H1 (cell line): ENCODE measurements around the gene TPD52L2. TPM values are rescaled to one million over a fixed set of nuclear protein-coding genes. Genes with fewer than 3 reads are reported as not detected.

Experiments
- CTCF ChIA-PET: fragments of 300-600 bp; sonication (Branson Sonifier 250); formaldehyde crosslinking; loops from one replicate; lab custom pipeline; 2021; ENCODE audit not compliant: partially characterized antibody; lab: Charles Lee
- POLR2A ChIA-PET: fragments of 300-600 bp; sonication (Branson Sonifier 250); formaldehyde crosslinking; loops from one replicate; lab custom pipeline; 2021; ENCODE audit warnings: inconsistent platforms; ENCODE audit not compliant: partially characterized antibody; lab: Charles Lee
- DNase-seq, 2 experiments: peaks; one replicate each; pipeline versions ENCODE4 v3.0.0 to v3.0.0-alpha.2; 2010 to 2022; ENCODE audit warnings: low spot score in 2 of 2, low read depth in 1 of 2, mixed read lengths in 1 of 2
- FAIRE-seq: peaks from 2 replicates; lab custom pipeline; 2011; peaks lifted over from hg19 to GRCh38; lab: Jason Lieb, UNC
- H2AFZ ChIP-seq: 2 replicates; pipeline ENCODE4 v1.8.1; 2012; ENCODE audit warnings: low read length, inconsistent platforms
- H2AK5ac ChIP-seq: 2 replicates; pipeline ENCODE4 v1.6.1; 2013; ENCODE audit warnings: low read depth, low read length
- H2BK120ac ChIP-seq: replicated peaks from 2 replicates; pipeline ENCODE3; 2013; ENCODE audit warnings: low read depth, low read length, inconsistent platforms
- H2BK12ac ChIP-seq: 2 replicates; pipeline ENCODE4 v1.6.1; 2013; ENCODE audit warnings: low read depth, low read length
- H2BK15ac ChIP-seq: 2 replicates; pipeline ENCODE4 v1.6.1; 2013; ENCODE audit warnings: low read length
- H2BK20ac ChIP-seq: 2 replicates; pipeline ENCODE4 v1.6.1; 2013; ENCODE audit warnings: low read length
- H2BK5ac ChIP-seq: 2 replicates; pipeline ENCODE4 v1.6.1; 2013; ENCODE audit warnings: low read depth, low read length
- H3K14ac ChIP-seq: 2 replicates; pipeline ENCODE4 v1.6.1; 2013; ENCODE audit warnings: inconsistent platforms; ENCODE audit not compliant: insufficient read length
- H3K18ac ChIP-seq: 2 replicates; pipeline ENCODE4 v1.6.1; 2013; ENCODE audit warnings: low read length; ENCODE audit errors: extremely low read depth
- H3K23ac ChIP-seq: 2 replicates; pipeline ENCODE4 v1.6.1; 2013; ENCODE audit warnings: inconsistent platforms; ENCODE audit not compliant: insufficient read length
- H3K23me2 ChIP-seq: 2 replicates; pipeline ENCODE4 v1.6.1; 2013; ENCODE audit warnings: low read depth, low read length
- H3K27ac ChIP-seq: 2 replicates; pipeline ENCODE4 v1.6.1; 2011; ENCODE audit warnings: low read depth, low read length, inconsistent platforms
- H3K27me3 ChIP-seq, 4 experiments: replicated peaks in 1 of 4; 1 replicate in 1 of 4; 2 replicates in 3 of 4; pipeline versions ENCODE4 v1.6.1 to v1.8.1; 2011 to 2013; ENCODE audit warnings: low read length in 3 of 4, mild to moderate bottlenecking in 3 of 4, inconsistent platforms in 2 of 4, mixed read lengths in 2 of 4, moderate library complexity in 1 of 4; ENCODE audit not compliant: control insufficient read depth in 3 of 4, insufficient read depth in 3 of 4; ENCODE audit errors: extremely low read depth in 1 of 4
- H3K36me3 ChIP-seq, 4 experiments: 2 replicates each; pipeline versions ENCODE4 v1.6.1 to v1.8.1; 2011 to 2013; ENCODE audit warnings: mild to moderate bottlenecking in 4 of 4, low read length in 3 of 4, moderate library complexity in 2 of 4, control low read depth in 1 of 4, inconsistent platforms in 1 of 4; ENCODE audit not compliant: insufficient read depth in 4 of 4, control insufficient read depth in 2 of 4
- H3K4ac ChIP-seq: replicated peaks from 2 replicates; pipeline ENCODE3; 2013; ENCODE audit warnings: low read length, low read depth, mixed read lengths, inconsistent platforms; ENCODE audit not compliant: insufficient read length
- H3K4me1 ChIP-seq, 4 experiments: replicated peaks in 1 of 4; 1 replicate in 1 of 4; 2 replicates in 3 of 4; pipeline versions ENCODE4 v1.6.1 to v1.8.1; 2011 to 2013; ENCODE audit warnings: low read length in 3 of 4, inconsistent platforms in 2 of 4, mixed read lengths in 1 of 4; ENCODE audit not compliant: insufficient read depth in 4 of 4, control insufficient read depth in 3 of 4
- H3K4me2 ChIP-seq, 2 experiments: 2 replicates each; pipeline versions ENCODE4 v1.6.1 to v1.8.1; 2011 to 2013; ENCODE audit warnings: low read depth in 2 of 2, low read length in 2 of 2, control low read depth in 1 of 2, inconsistent platforms in 1 of 2, mild to moderate bottlenecking in 1 of 2; ENCODE audit not compliant: insufficient read depth in 1 of 2
- H3K4me3 ChIP-seq, 4 experiments: fragments of 200-600, 300-600 bp in 1 of 4; sonication (generic), shearing (Covaris generic), sonication (Bioruptor Twin) in 1 of 4; 2 replicates each; pipeline versions ENCODE4 v1.5.1 to v1.8.1; 2011 to 2016; ENCODE audit warnings: low read length in 4 of 4, low read depth in 3 of 4, control low read depth in 2 of 4, inconsistent platforms in 2 of 4, mild to moderate bottlenecking in 2 of 4, mixed read lengths in 1 of 4, moderate library complexity in 1 of 4; ENCODE audit not compliant: insufficient read depth in 2 of 4; ENCODE audit errors: extremely low read depth in 1 of 4
- H3K56ac ChIP-seq: replicated peaks from 2 replicates; pipeline ENCODE3; 2013; ENCODE audit warnings: low read depth, mild to moderate bottlenecking, mixed read lengths, low read length, inconsistent platforms; ENCODE audit not compliant: insufficient read length
- H3K79me1 ChIP-seq: 2 replicates; pipeline ENCODE4 v1.6.1; 2013; ENCODE audit warnings: low read depth, low read length, control low read depth
- H3K79me2 ChIP-seq, 2 experiments: 2 replicates each; pipeline versions ENCODE4 v1.6.1 to v1.8.1; 2012 to 2013; ENCODE audit warnings: low read length in 2 of 2, mild to moderate bottlenecking in 2 of 2, inconsistent platforms in 1 of 2; ENCODE audit not compliant: insufficient read depth in 2 of 2, control insufficient read depth in 1 of 2
- H3K9ac ChIP-seq, 4 experiments: replicated peaks in 1 of 4; 1 replicate in 1 of 4; 2 replicates in 3 of 4; pipeline versions ENCODE4 v1.6.1 to v1.8.1; 2011 to 2013; ENCODE audit warnings: low read depth in 3 of 4, low read length in 3 of 4, control low read depth in 2 of 4, mild to moderate bottlenecking in 2 of 4, moderate library complexity in 2 of 4, inconsistent platforms in 1 of 4; ENCODE audit errors: extremely low read depth in 1 of 4
- H3K9me3 ChIP-seq, 2 experiments: 2 replicates each; pipeline versions ENCODE4 v1.6.1 to v1.8.1; 2012 to 2013; ENCODE audit warnings: mild to moderate bottlenecking in 2 of 2, moderate library complexity in 2 of 2, control low read depth in 1 of 2, inconsistent platforms in 1 of 2, low read depth in 1 of 2, low read length in 1 of 2, mixed read lengths in 1 of 2; ENCODE audit not compliant: insufficient read depth in 2 of 2
- H4K20me1 ChIP-seq, 2 experiments: replicated peaks in 1 of 2; 2 replicates each; pipeline versions ENCODE3 to v1.8.1; 2011 to 2013; ENCODE audit warnings: inconsistent platforms in 2 of 2, low read length in 2 of 2, mild to moderate bottlenecking in 1 of 2; ENCODE audit not compliant: insufficient read depth in 2 of 2, control insufficient read depth in 1 of 2
- H4K5ac ChIP-seq: 2 replicates; pipeline ENCODE4 v1.6.1; 2013; ENCODE audit warnings: low read length, low read depth, mixed read lengths, inconsistent platforms; ENCODE audit not compliant: insufficient read length
- H4K8ac ChIP-seq: 2 replicates; pipeline ENCODE4 v1.8.0; 2013; ENCODE audit warnings: mild to moderate bottlenecking, moderate library complexity, low read length, inconsistent platforms; ENCODE audit not compliant: insufficient read depth; ENCODE audit errors: extremely low read depth
- H4K91ac ChIP-seq: replicated peaks from 2 replicates; pipeline ENCODE3; 2013; ENCODE audit warnings: low read length, mixed read lengths, inconsistent platforms; ENCODE audit not compliant: insufficient read length
- CEBPB ChIP-seq: IDR thresholded peaks from 2 replicates; pipeline ENCODE4 v1.6.1; 2012; ENCODE audit warnings: low read depth, low read length
- CHD2 ChIP-seq: IDR thresholded peaks from 2 replicates; pipeline ENCODE4 v1.6.1; 2012; ENCODE audit warnings: low read length, improper control_type of control experiment
- CTBP2 ChIP-seq: IDR thresholded peaks from 2 replicates; pipeline ENCODE4 v1.7.0; 2011; ENCODE audit warnings: borderline replicate concordance, mild to moderate bottlenecking, moderate library complexity, mixed read lengths, low read length; ENCODE audit not compliant: insufficient read depth, insufficient read length
- JUND ChIP-seq: IDR thresholded peaks from 2 replicates; pipeline ENCODE4 v1.6.1; 2011; ENCODE audit warnings: mild to moderate bottlenecking, improper control_type of control experiment, low read length
- NRF1 ChIP-seq: IDR thresholded peaks from 2 replicates; pipeline ENCODE4 v1.6.1; 2011; ENCODE audit warnings: mild to moderate bottlenecking, low read depth, low read length, improper control_type of control experiment
- PHF8 ChIP-seq: fragments of 200-600 bp; sonication (generic); conservative IDR thresholded peaks from 2 replicates; pipeline ENCODE4 v1.7.1; 2012; ENCODE audit warnings: low read depth, mild to moderate bottlenecking, inconsistent platforms, low read length, moderate library complexity
- POLR2A ChIP-seq, 2 experiments: IDR thresholded peaks; 1 replicate in 1 of 2; 2 replicates in 1 of 2; pipeline ENCODE4 v1.6.1; 2011; ENCODE audit warnings: low read depth in 2 of 2, low read length in 2 of 2, mild to moderate bottlenecking in 2 of 2; ENCODE audit errors: control extremely low read depth in 1 of 2
- POLR2AphosphoS5 ChIP-seq: IDR thresholded peaks from 2 replicates; pipeline ENCODE4 v1.6.1; 2011; ENCODE audit warnings: low read depth, low read length
- RAD21 ChIP-seq, 2 experiments: IDR thresholded peaks in 1 of 2; conservative IDR thresholded peaks in 1 of 2; 2 replicates each; pipeline ENCODE4 v1.6.1; 2011; ENCODE audit warnings: low read depth in 2 of 2, low read length in 2 of 2, improper control_type of control experiment in 1 of 2, inconsistent platforms in 1 of 2, mild to moderate bottlenecking in 1 of 2, moderate library complexity in 1 of 2
- SAP30 ChIP-seq: fragments of 300-600 bp; sonication (generic); IDR thresholded peaks from 2 replicates; pipeline ENCODE4 v1.7.1; 2012; ENCODE audit warnings: low read length, moderate library complexity, mild to moderate bottlenecking, inconsistent platforms; ENCODE audit not compliant: insufficient read depth, insufficient replicate concordance
- TAF7 ChIP-seq: optimal IDR thresholded peaks from 2 replicates; pipeline ENCODE3; 2011; ENCODE audit warnings: low read depth, mild to moderate bottlenecking, inconsistent platforms, low read length, moderate library complexity, borderline replicate concordance
- TBP ChIP-seq: IDR thresholded peaks from 2 replicates; pipeline ENCODE4 v1.6.1; 2011; ENCODE audit warnings: low read depth, low read length, improper control_type of control experiment
- WGBS, 2 experiments: shearing (Covaris generic) in 1 of 2; methylation state at CpG; one replicate each; pipeline versions ENCODE4 v1.1.6 to v1.1.7; 2013 to 2015; ENCODE audit warnings: low lambda C conversion rate in 2 of 2, mixed read lengths in 2 of 2, inconsistent platforms in 1 of 2, low coverage in 1 of 2, missing lambda C conversion rate in 1 of 2; ENCODE audit not compliant: insufficient replicate concordance in 2 of 2, insufficient coverage in 1 of 2, insufficient read length in 1 of 2; ENCODE audit errors: extremely low coverage in 1 of 2, missing lambda C conversion rate in 1 of 2; 5-methylcytosine and 5-hydroxymethylcytosine counted together
- polyA plus RNA-seq, 7 experiments: library from polyadenylated mRNA; depleted of rRNA in 3 of 7; stranded (reverse) in 5 of 7; unstranded in 2 of 7; fragments of >200 nt in 5 of 7; fragments of 200-250 nt in 2 of 7; gene quantifications; 1 replicate in 5 of 7; 2 replicates in 1 of 7; 4 replicates in 1 of 7; pipeline versions ENCODE4 v1.2.1 to v1.2.3, GENCODE V29; 2011 to 2013; ENCODE audit warnings: missing spikeins in 2 of 7, mixed read lengths in 2 of 7
- total RNA-seq: library from RNA; stranded (reverse); fragmentation: NEBNext Ultra II Directional; extraction: Animal tissue kit (Norgen Biotek cat#: 25700); gene quantifications from 2 replicates; pipeline ENCODE4 v1.2.1, GENCODE V29; 2021

Gene TPD52L2
- total and polyA plus RNA-seq, 2 of the 8 experiments (the other 6 are each of a cell fraction or from before 2014, with no cell fraction given) = 77.1 to 80.2 TPM

GRCh38 chr20:63913768-63914167 lies 48.7 kb downstream of the TPD52L2 start:
- Histone ChIP-seq H3K18ac (no peak overlapping the region), H3K79me2 (peaks cover 0 to 34% of the 10 kb centered on the region in 2 experiments; a peak in 2 of 4 replicates), H3K4me3 (no peak overlapping the region), H2AK5ac (no peak overlapping the region), H3K9ac (no peak overlapping the region), H3K79me1 (no peaks in the 10 kb centered on the region; the same call in 1 of the 2 replicates), H2BK120ac (no peak overlapping the region), H3K14ac (no peak overlapping the region), H2BK12ac (no peak overlapping the region), H3K23me2 (no peaks in the 10 kb centered on the region), H3K4me1 (no peaks in the 10 kb centered on the region; a peak in 2 of 7 replicates), H4K91ac (no peak overlapping the region), H2BK15ac (no peak overlapping the region), H3K4me2 (no peak overlapping the region), H2BK5ac (no peak overlapping the region), H4K20me1 (peaks cover 0 to 5% of the 10 kb centered on the region in 2 experiments), H2AFZ (no peak overlapping the region), H4K8ac (no peak overlapping the region), H3K4ac (no peak overlapping the region), H3K56ac (no peak overlapping the region), H2BK20ac (no peak overlapping the region), H3K36me3 (no peaks in the 10 kb centered on the region), H3K27ac (no peak overlapping the region), H3K23ac (no peak overlapping the region), H3K27me3 (no peaks in the 10 kb centered on the region), H3K9me3 (no peaks in the 10 kb centered on the region; a peak in 1 of 4 replicates), H4K5ac (no peak overlapping the region)
- TF ChIP-seq PHF8 (no peak), TBP (no peak), JUND (no peak), RAD21 (IDR thresholded peaks at IDR 0.05 in 1 of 2, conservative IDR thresholded peaks at IDR 0.05 in 1 of 2; ENCODE audit: low read depth in 2 of 2, low read length in 2 of 2) (no peak), SAP30 (no peak), POLR2A (IDR thresholded peaks at IDR 0.05; ENCODE audit: control extremely low read depth in 1 of 2, low read depth in 2 of 2, low read length in 2 of 2) (no peak), NRF1 (no peak), CEBPB (no peak), TAF7 (no peak), CTBP2 (no peak), CHD2 (no peak), POLR2AphosphoS5 (no peak)
- DNase-seq (no peak), FAIRE-seq (no peak)
- ChIA-PET POLR2A (interaction anchor here (0.9 kb wide), 1 partner anchor 27 kb away, joined by 3 read pairs; no protein-coding TSS in a partner anchor), CTCF (interaction anchor here (1.0 to 1.3 kb wide), 2 partner anchors 13 to 127 kb away, joined by 3 to 4 read pairs; no protein-coding TSS in a partner anchor)
- WGBS, 2 experiments = 94% methylated on average over 12 of the region's 12 CpGs; no CpG with 5 or more reads in 1 of the 2 experiments
